ENCODE measurements around the gene CDC14C.

CDC14C gene

GRCh38 chr7:48976850-48977249 lies 52.5 kb downstream of the CDC14C start:
- no peak for DNase-seq
